H1 (cell line): ENCODE data around the gene IL23A. TPM values are rescaled to one million over a fixed set of nuclear protein-coding genes. Genes with fewer than 3 reads are reported as not detected.

Experiments
- CHD2 ChIP-seq: IDR thresholded peaks from 2 replicates; pipeline ENCODE4 v1.6.1; 2012; ENCODE audit warnings: low read length, improper control_type of control experiment
- EP300 ChIP-seq, 2 experiments: IDR thresholded peaks; 1 replicate in 1 of 2; 2 replicates in 1 of 2; pipeline ENCODE4 v1.6.1; 2011 to 2012; ENCODE audit warnings: low read depth in 2 of 2, low read length in 2 of 2, mild to moderate bottlenecking in 2 of 2, borderline replicate concordance in 1 of 2, inconsistent platforms in 1 of 2, moderate library complexity in 1 of 2
- FOSL1 ChIP-seq: IDR thresholded peaks from 2 replicates; pipeline ENCODE4 v1.6.1; 2011; ENCODE audit warnings: mild to moderate bottlenecking, low read depth, low read length, moderate library complexity; ENCODE audit not compliant: insufficient read depth
- GTF2F1 ChIP-seq: IDR thresholded peaks from 2 replicates; pipeline ENCODE4 v1.6.1; 2012; ENCODE audit warnings: low read depth, low read length, improper control_type of control experiment, borderline replicate concordance
- KDM5A ChIP-seq: fragments of 200-600 bp; IDR thresholded peaks from 2 replicates; pipeline ENCODE4 v1.7.1; 2012; ENCODE audit warnings: mild to moderate bottlenecking, low read length, inconsistent platforms, mixed read lengths
- NANOG ChIP-seq: IDR thresholded peaks from 2 replicates; pipeline ENCODE4 v1.6.1; 2011; ENCODE audit warnings: low read length, low read depth, mild to moderate bottlenecking, inconsistent platforms; ENCODE audit not compliant: insufficient read depth, poor library complexity, severe bottlenecking
- RAD21 ChIP-seq, 2 experiments: IDR thresholded peaks in 1 of 2; conservative IDR thresholded peaks in 1 of 2; 2 replicates each; pipeline ENCODE4 v1.6.1; 2011; ENCODE audit warnings: low read depth in 2 of 2, low read length in 2 of 2, improper control_type of control experiment in 1 of 2, inconsistent platforms in 1 of 2, mild to moderate bottlenecking in 1 of 2, moderate library complexity in 1 of 2
- RNF2 ChIP-seq: fragments of 200-900, 300-1000 bp; sonication (generic); IDR thresholded peaks from 2 replicates; pipeline ENCODE4 v1.7.1; 2016; ENCODE audit warnings: borderline replicate concordance, low read depth, mild to moderate bottlenecking, antibody characterized with exemption, low read length; ENCODE audit not compliant: poor library complexity, severe bottlenecking; ENCODE audit errors: missing control alignments
- USF2 ChIP-seq: IDR thresholded peaks from 2 replicates; pipeline ENCODE4 v1.6.1; 2011; ENCODE audit warnings: low read length, improper control_type of control experiment
- polyA plus RNA-seq, 7 experiments: library from polyadenylated mRNA; depleted of rRNA in 3 of 7; stranded (reverse) in 5 of 7; unstranded in 2 of 7; fragments of >200 nt in 5 of 7; fragments of 200-250 nt in 2 of 7; gene quantifications; 1 replicate in 5 of 7; 2 replicates in 1 of 7; 4 replicates in 1 of 7; pipeline versions ENCODE4 v1.2.1 to v1.2.3, GENCODE V29; 2011 to 2013; ENCODE audit warnings: missing spikeins in 2 of 7, mixed read lengths in 2 of 7
- total RNA-seq: library from RNA; stranded (reverse); fragmentation: NEBNext Ultra II Directional; extraction: Animal tissue kit (Norgen Biotek cat#: 25700); gene quantifications from 2 replicates; pipeline ENCODE4 v1.2.1, GENCODE V29; 2021

Gene IL23A
- total and polyA plus RNA-seq, 2 of the 8 experiments (the other 6 are each of a cell fraction or from before 2014, with no cell fraction given), result 2.3 to 3.6 TPM

GRCh38 chr12:56337753-56338251 lies 882 bp upstream of the IL23A start (continued):
- TF ChIP-seq RNF2, result no peak
- TF ChIP-seq EP300 (IDR thresholded peaks at IDR 0.05; ENCODE audit: borderline replicate concordance in 1 of 2, low read depth in 2 of 2, low read length in 2 of 2), result no peak
- no peak for TF ChIP-seq GTF2F1
- no peak for TF ChIP-seq KDM5A
- TF ChIP-seq FOSL1, result no peak
- TF ChIP-seq CHD2, result no peak
- no peak for TF ChIP-seq USF2
- TF ChIP-seq NANOG, result no peak
- TF ChIP-seq RAD21 (IDR thresholded peaks at IDR 0.05 in 1 of 2, conservative IDR thresholded peaks at IDR 0.05 in 1 of 2; ENCODE audit: low read depth in 2 of 2, low read length in 2 of 2), result no peak
